Activated CD4-positive, alpha-beta memory T cell treated with anti-CD3 and anti-CD28 coated beads for 36 hours (primary cell): ENCODE measurements around the gene TMEM167A. TPM values are rescaled to one million over a fixed set of nuclear protein-coding genes. Genes with fewer than 3 reads are reported as not detected.
"Not testable (repeated sequence)": the region's sequence is repeated elsewhere in the genome, so short reads cannot be mapped to it uniquely, and the experiment has no call there.

Source experiments
- CTCF ChIA-PET: fragments of 350-600 bp; sonication (Branson Sonifier 250); formaldehyde crosslinking; loops from one replicate; lab custom pipeline; 2021; ENCODE audit warnings: antibody characterized with exemption, inconsistent platforms; lab: Charles Lee
- POLR2A ChIA-PET: fragments of 350-600 bp; sonication (Branson Sonifier 250); formaldehyde crosslinking; loops from one replicate; lab custom pipeline; 2021; ENCODE audit warnings: antibody characterized with exemption; lab: Charles Lee
- DNase-seq: peaks from one replicate; pipeline ENCODE4 v3.0.0-alpha.2; 2020
- H3K27ac Mint-ChIP-seq: one replicate; pipeline ENCODE4 v1.8.0; 2021; ENCODE audit warnings: mixed read lengths
- H3K27me3 Mint-ChIP-seq: one replicate; pipeline ENCODE4 v1.8.0; 2021; ENCODE audit warnings: mixed read lengths
- H3K36me3 Mint-ChIP-seq: one replicate; pipeline ENCODE4 v1.8.0; 2021; ENCODE audit warnings: mixed read lengths
- H3K4me1 Mint-ChIP-seq: one replicate; pipeline ENCODE4 v1.8.0; 2021; ENCODE audit warnings: low read depth, mixed read lengths
- H3K4me3 Mint-ChIP-seq: one replicate; pipeline ENCODE4 v1.8.0; 2021; ENCODE audit warnings: mild to moderate bottlenecking, mixed read lengths
- H3K9me3 Mint-ChIP-seq: one replicate; pipeline ENCODE4 v1.8.0; 2021; ENCODE audit warnings: mixed read lengths
- intact Hi-C: fragments of 100-400 bp; cut with micrococcal nuclease; formaldehyde crosslinking; loops from one replicate; pipeline ENCODE4 v1.15.1; 2023
- total RNA-seq, 2 experiments: library from RNA; stranded (reverse); gene quantifications; one replicate each; pipeline ENCODE4 v1.2.3, GENCODE V29; 2021

TMEM167A gene
- total RNA-seq, 2 experiments from 2014 or later, result 73.6 to 78.6 TPM

DNA sequence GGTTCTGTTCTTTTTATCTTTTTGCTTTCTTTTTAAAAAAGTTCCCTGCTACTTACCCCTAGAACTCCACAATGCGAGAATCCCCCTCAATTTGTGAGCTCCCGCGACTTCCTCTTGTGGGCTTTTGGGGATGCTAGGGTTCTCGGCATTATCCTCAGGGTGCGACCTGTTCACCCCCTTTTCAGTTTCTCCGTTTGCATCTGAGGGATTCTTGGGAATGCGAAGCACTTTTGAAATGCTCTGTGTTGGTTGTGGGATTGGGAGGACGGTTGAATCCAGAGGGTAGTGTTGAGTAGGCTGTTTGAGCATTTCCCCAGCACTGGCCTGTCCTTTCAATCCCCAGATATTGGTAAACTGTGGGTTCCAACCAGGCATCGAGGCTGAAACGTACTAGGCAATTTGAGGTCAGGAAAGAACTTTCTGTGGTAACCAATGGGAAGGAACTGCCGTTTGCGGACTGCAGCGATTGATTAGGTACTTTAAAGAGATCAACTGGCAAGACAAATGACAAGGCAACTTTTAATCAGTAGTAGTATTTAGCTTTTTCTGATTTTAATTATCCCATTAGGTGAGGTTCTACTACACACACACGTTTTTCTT, 568 bp upstream of the TMEM167A start:
- Mint-ChIP-seq H3K4me1 (peaks cover 43% of the 10 kb centered on the region), H3K27ac (peak overlapping the region; percentile 98), H3K4me3 (peak overlapping the region; percentile 99), H3K9me3 (no peaks in the 10 kb centered on the region), H3K27me3 (no peaks in the 10 kb centered on the region), H3K36me3 (peaks cover 17% of the 10 kb centered on the region)
- intact Hi-C loops, result loop anchor here (1.0 to 10.0 kb wide), 6 partner anchors 108 to 799 kb away; partner anchors contain the start of genes RPS23 and VCAN
- ChIA-PET CTCF (no interaction called here), POLR2A (interaction anchor here (1.3 kb wide), 1 partner anchor 11 kb away, joined by 4 read pairs; no protein-coding TSS in a partner anchor)
- no peak for DNase-seq

DNA sequence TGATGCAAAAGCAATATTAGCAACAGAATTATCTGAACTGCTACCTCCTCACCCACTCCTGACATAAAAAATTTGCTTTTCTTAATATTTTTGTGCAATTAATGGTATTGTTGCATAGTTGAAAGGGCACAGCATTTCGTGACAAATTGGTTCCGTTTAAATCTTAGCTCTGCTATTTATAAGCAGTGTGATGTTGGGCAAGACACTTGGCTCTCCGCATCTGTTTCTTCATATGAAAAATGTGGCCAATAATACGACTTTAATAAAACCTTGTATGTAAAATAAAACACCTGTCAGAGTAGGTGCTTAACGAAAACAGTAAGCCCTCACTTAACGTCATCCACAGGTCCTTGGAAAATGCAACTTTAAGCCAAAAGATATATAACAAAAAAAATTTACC, 4.2 kb downstream of the TMEM167A start:
- no peaks in the 10 kb centered on the region for H3K27me3 Mint-ChIP-seq
- no peaks in the 10 kb centered on the region for H3K9me3 Mint-ChIP-seq
- peaks cover 27% of the 10 kb centered on the region for H3K36me3 Mint-ChIP-seq
- peaks cover 66% of the 10 kb centered on the region for H3K4me1 Mint-ChIP-seq
- no peak overlapping the region for H3K4me3 Mint-ChIP-seq
- CTCF ChIA-PET, result no interaction called here
- H3K27ac Mint-ChIP-seq, result no peak overlapping the region
- POLR2A ChIA-PET, result no interaction called here
- DNase-seq, result no peak
- intact Hi-C loops, result loop anchor here (10.0 kb wide), 2 partner anchors 272 to 362 kb away; no protein-coding TSS in a partner anchor

DNA sequence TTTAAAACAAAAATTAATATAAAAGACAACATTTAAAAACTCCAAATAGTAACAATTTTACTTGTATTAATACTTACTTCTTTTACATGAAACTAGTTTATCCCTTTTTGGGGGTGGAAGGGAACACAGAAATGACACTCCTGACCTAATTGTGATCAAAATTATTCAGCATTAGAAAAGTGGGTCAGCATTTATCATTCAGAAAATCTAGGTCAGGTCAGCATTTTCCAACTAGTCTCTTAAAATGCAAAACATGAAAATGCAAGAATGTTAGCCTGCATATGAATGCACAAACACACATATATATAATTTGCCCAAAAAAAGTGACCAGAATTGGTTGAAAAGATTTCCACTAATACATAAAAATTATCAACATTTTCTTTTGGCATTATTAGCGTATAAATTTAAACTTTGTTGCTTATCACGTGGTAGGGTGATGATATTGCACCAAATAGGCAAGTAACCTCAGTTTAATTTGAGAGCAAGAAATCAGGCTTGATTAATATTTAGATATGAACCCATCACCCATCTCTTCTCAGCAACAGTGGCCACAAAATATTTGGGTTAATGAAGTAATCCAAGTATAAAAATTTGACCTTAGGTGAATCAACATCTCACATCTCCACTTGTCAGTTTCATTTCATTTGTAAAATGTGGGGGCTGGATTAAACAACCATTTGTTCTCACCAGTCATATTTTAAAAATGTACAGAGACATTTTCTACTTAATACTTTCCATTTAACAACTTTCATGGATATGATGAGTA, 5.7 kb downstream of the TMEM167A start:
- DNase-seq, result no peak
- CTCF ChIA-PET, result no interaction called here
- Mint-ChIP-seq H3K27ac (no peak overlapping the region), H3K36me3 (peaks cover 24% of the 10 kb centered on the region), H3K9me3 (no peaks in the 10 kb centered on the region), H3K4me1 (peaks cover 70% of the 10 kb centered on the region), H3K4me3 (no peak overlapping the region), H3K27me3 (no peaks in the 10 kb centered on the region)
- POLR2A ChIA-PET, result no interaction called here
- intact Hi-C loops, result loop anchor here (10.0 kb wide), 2 partner anchors 273 to 363 kb away; no protein-coding TSS in a partner anchor

DNA sequence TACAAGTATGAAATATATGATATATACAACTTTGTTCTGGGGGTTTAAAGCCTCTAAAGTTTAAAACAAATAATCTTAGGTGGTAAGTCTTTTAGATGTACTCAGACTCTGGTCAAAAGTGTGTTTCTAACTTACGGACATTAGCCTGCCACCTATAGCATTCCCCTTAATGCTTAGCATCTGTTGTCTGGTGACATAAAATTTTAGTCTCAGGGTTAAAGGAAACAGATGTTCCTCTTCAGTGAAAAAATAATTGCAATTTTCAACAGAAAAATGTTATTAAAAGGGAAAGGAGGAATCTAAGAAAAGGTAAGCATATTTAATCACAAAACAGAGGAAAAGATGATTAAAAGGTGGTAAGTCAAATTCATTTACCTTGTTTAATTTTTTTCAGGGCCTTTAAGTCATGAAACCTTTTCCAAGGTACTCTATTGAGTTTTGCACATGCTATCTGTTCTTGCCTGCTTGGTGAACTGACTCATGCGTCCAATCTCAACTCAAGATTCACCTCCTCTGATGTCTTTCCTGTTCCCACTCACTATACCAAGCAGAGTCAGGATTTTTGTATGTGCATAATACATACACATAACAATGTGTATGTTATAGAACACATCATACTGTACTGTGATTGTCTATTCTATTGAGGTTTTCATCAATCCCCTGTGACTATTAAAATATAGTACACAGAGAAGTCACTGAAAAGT, 7.9 kb downstream of the TMEM167A start:
- no peaks in the 10 kb centered on the region for H3K9me3 Mint-ChIP-seq
- H3K4me1 Mint-ChIP-seq, result peaks cover 62% of the 10 kb centered on the region
- H3K27me3 Mint-ChIP-seq, result no peaks in the 10 kb centered on the region
- CTCF ChIA-PET, result no interaction called here
- POLR2A ChIA-PET, result no interaction called here
- no peak for DNase-seq
- peaks cover 24% of the 10 kb centered on the region for H3K36me3 Mint-ChIP-seq
- no peak overlapping the region for H3K4me3 Mint-ChIP-seq
- no peak overlapping the region for H3K27ac Mint-ChIP-seq
- intact Hi-C loops, result no loop called here

DNA sequence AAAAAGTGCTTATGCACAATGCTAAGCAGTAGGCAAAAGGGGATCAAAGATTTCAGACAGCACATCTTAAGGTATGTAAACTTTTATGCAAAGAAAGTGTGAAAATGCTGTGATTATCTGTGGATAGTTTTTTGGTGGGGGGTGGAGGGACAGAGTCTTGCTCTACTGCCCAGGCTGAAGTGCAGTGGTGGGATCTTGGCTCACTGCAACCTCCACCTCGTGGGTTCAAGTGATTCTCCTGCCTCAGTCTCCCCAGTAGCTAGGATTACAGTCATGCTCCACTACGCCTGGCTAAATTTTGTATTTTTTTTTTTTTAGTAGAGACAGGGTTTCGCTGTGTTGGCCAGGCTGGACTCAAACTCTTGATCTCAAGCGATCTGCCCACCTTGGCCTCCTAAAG, 9.8 kb downstream of the TMEM167A start:
- DNase-seq, H3K27me3 Mint-ChIP-seq, H3K9me3 Mint-ChIP-seq, intact Hi-C loops, H3K27ac Mint-ChIP-seq, CTCF ChIA-PET, H3K4me3 Mint-ChIP-seq: not testable (repeated sequence)
- POLR2A ChIA-PET, result interaction anchor here (1.5 kb wide), 1 partner anchor 10 kb away, joined by 4 read pairs; the partner anchor contains the start of genes TMEM167A and XRCC4
- H3K4me1 Mint-ChIP-seq, result peaks cover 49% of the 10 kb centered on the region
- H3K36me3 Mint-ChIP-seq, result peaks cover 17% of the 10 kb centered on the region

DNA sequence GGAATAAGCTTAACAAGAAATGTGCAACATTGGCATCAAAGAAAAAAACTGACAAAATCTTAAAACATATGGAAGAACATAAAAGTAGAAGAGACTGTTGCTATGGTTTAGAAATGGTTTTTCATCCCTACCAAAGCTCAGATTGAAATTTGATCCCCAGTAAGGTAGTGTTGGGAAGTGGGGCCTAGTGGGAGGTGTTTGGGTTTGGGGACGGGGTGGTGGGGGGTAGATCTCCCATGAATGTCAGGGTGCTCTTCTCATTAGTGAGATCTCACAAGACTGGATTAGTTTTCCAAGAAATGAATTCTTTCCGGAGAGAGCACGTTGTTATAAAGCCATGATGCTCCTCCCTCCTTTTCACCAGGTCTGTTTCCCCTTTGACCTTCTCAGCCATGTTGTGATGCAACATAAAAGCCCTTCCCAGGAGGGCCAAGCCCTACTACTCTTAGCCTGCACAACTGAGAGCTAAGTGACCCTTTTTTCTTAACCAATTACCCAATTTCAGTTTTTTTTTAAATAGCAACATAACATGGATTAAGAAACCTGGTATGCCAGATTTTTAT, 10.6 kb downstream of the TMEM167A start:
- ChIA-PET POLR2A (interaction anchor here (1.5 kb wide), 1 partner anchor 11 kb away, joined by 4 read pairs; the partner anchor contains the start of genes TMEM167A and XRCC4), CTCF (interaction anchor here (0.6 kb wide), 1 partner anchor 464 kb away, joined by 4 read pairs; no protein-coding TSS in a partner anchor)
- intact Hi-C loops, result no loop called here
- H3K4me1 Mint-ChIP-seq, result peaks cover 42% of the 10 kb centered on the region
- no peaks in the 10 kb centered on the region for H3K9me3 Mint-ChIP-seq
- DNase-seq, result no peak
- peaks cover 18% of the 10 kb centered on the region for H3K36me3 Mint-ChIP-seq
- no peaks in the 10 kb centered on the region for H3K27me3 Mint-ChIP-seq
- H3K4me3 Mint-ChIP-seq, result no peak overlapping the region
- no peak overlapping the region for H3K27ac Mint-ChIP-seq

DNA sequence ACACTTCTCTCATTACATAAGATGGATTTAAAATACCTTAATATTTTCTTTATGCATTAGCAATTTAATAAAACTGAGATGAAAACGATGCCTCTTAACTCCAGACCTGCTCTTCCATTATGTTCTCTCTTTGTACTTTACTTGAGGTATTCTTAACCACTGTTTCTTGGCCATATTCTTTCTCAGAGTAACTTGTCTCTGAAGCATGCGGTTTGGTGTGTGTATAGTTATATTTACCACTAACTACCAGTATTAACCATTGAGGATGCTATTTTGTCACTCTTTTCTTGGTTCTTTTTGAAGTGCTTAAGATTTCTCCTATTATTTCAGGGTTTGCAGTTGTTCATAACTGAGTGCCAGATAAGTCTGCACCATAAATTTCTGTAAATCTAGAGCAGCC, 17.9 kb downstream of the TMEM167A start:
- intact Hi-C loops, result no loop called here

DNA sequence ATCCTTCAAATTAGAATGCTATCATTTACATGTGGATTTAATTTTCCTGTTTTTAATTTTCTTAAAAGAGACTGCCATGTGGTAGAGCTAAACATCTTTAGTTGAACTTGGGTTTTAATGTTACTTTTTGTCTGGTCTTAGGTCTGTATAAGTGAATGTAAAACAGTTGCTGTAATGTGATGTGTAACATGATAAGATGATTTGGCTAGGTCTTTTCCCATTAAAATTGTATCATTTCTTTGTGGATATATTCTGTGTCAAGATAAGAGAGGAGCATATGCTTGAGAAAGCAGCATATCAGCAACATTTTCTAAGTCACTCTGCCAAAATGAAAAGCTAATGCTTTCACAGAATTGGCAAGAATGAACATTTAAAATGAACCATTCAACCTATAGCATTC, 18.5 kb downstream of the TMEM167A start:
- Mint-ChIP-seq H3K36me3 (peaks cover 42% of the 10 kb centered on the region), H3K27ac (no peak overlapping the region), H3K9me3 (no peaks in the 10 kb centered on the region), H3K27me3 (no peaks in the 10 kb centered on the region), H3K4me1 (peaks cover 6% of the 10 kb centered on the region), H3K4me3 (no peak overlapping the region)
- CTCF ChIA-PET, result no interaction called here
- no peak for DNase-seq
- POLR2A ChIA-PET, result no interaction called here
- intact Hi-C loops, result no loop called here

More for the DNA sequence above, 17.9 kb downstream of the TMEM167A start:
- CTCF ChIA-PET, result interaction anchor here (1.0 kb wide), 1 partner anchor 36 kb away, joined by 3 read pairs; no protein-coding TSS in a partner anchor
- H3K36me3 Mint-ChIP-seq, result peaks cover 39% of the 10 kb centered on the region
- peaks cover 9% of the 10 kb centered on the region for H3K4me1 Mint-ChIP-seq
- POLR2A ChIA-PET, result no interaction called here
- DNase-seq, result no peak
- no peak overlapping the region for H3K27ac Mint-ChIP-seq
- H3K9me3 Mint-ChIP-seq, result no peaks in the 10 kb centered on the region
- no peaks in the 10 kb centered on the region for H3K27me3 Mint-ChIP-seq
- H3K4me3 Mint-ChIP-seq, result no peak overlapping the region

DNA sequence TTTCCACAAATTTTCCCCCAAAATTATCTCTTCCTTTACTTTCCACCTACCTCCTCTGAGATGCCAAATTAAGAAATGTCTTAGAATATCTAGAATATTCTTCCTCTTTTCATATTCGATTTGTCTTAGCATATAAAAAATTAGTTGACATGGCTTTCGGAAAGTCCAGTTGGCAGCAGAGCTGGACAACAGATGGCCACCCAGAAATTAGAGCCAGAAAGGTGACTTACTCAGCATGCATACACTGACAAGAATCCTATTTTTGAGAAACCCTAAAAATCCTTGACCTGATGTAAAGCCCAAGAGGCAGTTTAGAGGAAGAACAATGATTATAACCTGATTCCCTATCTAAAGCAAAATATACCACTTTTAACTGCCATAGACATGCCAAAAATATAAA, 22.0 kb downstream of the TMEM167A start:
- Mint-ChIP-seq H3K36me3 (peaks cover 36% of the 10 kb centered on the region), H3K27ac (no peak overlapping the region), H3K9me3 (no peaks in the 10 kb centered on the region), H3K4me3 (no peak overlapping the region), H3K27me3 (no peaks in the 10 kb centered on the region), H3K4me1 (peaks cover 3% of the 10 kb centered on the region)
- ChIA-PET POLR2A (no interaction called here), CTCF (no interaction called here)
- no peak for DNase-seq
- intact Hi-C loops, result no loop called here

DNA sequence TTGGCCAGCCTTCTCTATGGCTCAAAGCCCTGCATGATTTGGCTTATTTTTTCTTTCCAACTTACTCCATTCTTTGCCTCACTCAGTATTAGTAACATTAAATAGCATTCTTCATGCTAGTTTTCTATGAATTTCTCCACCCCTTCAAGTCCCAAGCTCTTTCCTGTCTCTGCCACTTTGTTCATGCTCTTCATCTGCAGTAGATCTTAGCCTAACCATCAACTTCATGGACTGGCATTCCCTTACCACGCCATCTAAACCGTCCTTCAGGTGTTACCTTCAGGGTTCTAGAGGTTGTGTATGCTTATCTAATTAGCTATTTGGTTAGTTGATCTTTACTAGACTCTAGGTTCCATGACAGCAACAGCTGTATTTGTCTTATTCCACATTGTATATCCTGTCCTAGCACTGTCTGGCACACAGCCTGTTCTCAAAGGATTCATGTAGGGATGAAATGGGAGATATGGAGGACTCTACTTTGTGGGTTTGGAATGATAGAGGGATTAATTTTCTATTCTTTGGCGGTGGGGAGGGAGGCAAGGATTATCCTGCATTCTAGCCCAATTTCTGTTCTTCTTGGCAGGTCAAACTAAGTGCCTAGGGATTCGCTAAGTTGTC, 26.4 kb downstream of the TMEM167A start:
- CTCF ChIA-PET, result no interaction called here
- POLR2A ChIA-PET, result no interaction called here
- H3K36me3 Mint-ChIP-seq, result peaks cover 35% of the 10 kb centered on the region
- intact Hi-C loops, result no loop called here
- H3K9me3 Mint-ChIP-seq, result no peaks in the 10 kb centered on the region
- H3K4me3 Mint-ChIP-seq, result no peak overlapping the region
- no peak overlapping the region for H3K27ac Mint-ChIP-seq
- DNase-seq, result no peak
- H3K27me3 Mint-ChIP-seq, result no peaks in the 10 kb centered on the region
- H3K4me1 Mint-ChIP-seq, result no peaks in the 10 kb centered on the region

DNA sequence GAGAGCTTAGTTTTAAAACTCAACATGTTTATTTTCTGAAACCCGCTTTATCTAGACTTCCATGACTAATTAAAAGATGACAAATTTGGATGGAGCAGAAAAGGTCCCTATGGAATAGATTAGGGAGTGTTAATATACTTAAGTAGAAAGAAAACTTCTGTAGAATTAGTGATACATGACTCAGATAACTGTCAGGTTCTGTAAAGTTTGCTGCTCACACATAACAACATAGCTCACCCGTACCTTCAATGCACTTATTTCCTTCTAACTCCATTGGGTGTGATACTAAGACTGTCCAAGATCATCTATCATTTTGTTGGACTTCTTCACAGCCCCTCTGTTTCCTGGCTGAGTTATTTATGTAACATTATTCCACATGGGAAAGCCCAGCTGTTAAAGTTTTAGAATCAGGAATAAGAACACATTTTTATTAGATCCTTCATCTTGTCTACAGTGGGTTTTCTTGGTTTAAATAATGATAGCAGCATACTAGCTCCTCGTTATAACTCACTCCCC, 27.8 kb downstream of the TMEM167A start:
- H3K36me3 Mint-ChIP-seq, result peaks cover 25% of the 10 kb centered on the region
- no peak for DNase-seq
- no peaks in the 10 kb centered on the region for H3K9me3 Mint-ChIP-seq
- ChIA-PET POLR2A (no interaction called here), CTCF (no interaction called here)
- H3K27me3 Mint-ChIP-seq, result no peaks in the 10 kb centered on the region
- H3K27ac Mint-ChIP-seq, result no peak overlapping the region
- intact Hi-C loops, result no loop called here
- H3K4me1 Mint-ChIP-seq, result no peaks in the 10 kb centered on the region
- no peak overlapping the region for H3K4me3 Mint-ChIP-seq
